Right atrium auricular region (tissue), 2 donors: ENCODE data around the gene POGZ. TPM values are rescaled to one million over a fixed set of nuclear protein-coding genes. Genes with fewer than 3 reads are reported as not detected.

Experiments used
- DNase-seq: peaks from one replicate; pipeline ENCODE4 v3.0.0-alpha.2; 2019; ENCODE audit warnings: low spot score
- H3K27ac ChIP-seq, 2 donors: fragments of 200-600 bp; sonication (generic); 1 replicate in 1 of 2; 2 replicates in 1 of 2; pipeline ENCODE4 v1.5.1; 2016 to 2019
- H3K27me3 ChIP-seq, 2 donors: fragments of 200-600 bp; sonication (generic); one replicate each; pipeline versions ENCODE4 v1.5.1 to v1.6.0; 2017 to 2019
- H3K36me3 ChIP-seq: fragments of 200-600 bp; sonication (generic); one replicate; pipeline ENCODE4 v1.5.1; 2016
- H3K4me1 ChIP-seq, 2 donors: fragments of 200-600 bp; sonication (generic); one replicate each; pipeline versions ENCODE4 v1.5.1 to v1.6.0; 2017 to 2019
- H3K4me3 ChIP-seq, 2 donors: fragments of 200-600 bp; sonication (generic); 1 replicate in 1 of 2; 2 replicates in 1 of 2; pipeline ENCODE4 v1.5.1; 2017 to 2019; ENCODE audit warnings: mild to moderate bottlenecking in 1 of 2, moderate library complexity in 1 of 2
- H3K9me3 ChIP-seq, 2 donors: fragments of 200-600 bp; sonication (generic); one replicate each; pipeline ENCODE4 v1.5.1; 2019
- total RNA-seq, 2 donors: library from RNA; depleted of rRNA; stranded (reverse); fragments of >200 nt; gene quantifications; one replicate each; pipeline ENCODE4 v1.1.0, GENCODE V29; 2016
- TF ChIP-seq, protein P1 (sequence below), 2 donors: fragments of 200-600 bp; sonication (generic); IDR thresholded peaks; one replicate each; pipeline ENCODE4 v1.5.1; 2019; ENCODE audit warnings: antibody characterized with exemption in 2 of 2

POGZ gene
- total RNA-seq, 2 donors from 2014 or later = 21.8 to 29.2 TPM

DNA sequence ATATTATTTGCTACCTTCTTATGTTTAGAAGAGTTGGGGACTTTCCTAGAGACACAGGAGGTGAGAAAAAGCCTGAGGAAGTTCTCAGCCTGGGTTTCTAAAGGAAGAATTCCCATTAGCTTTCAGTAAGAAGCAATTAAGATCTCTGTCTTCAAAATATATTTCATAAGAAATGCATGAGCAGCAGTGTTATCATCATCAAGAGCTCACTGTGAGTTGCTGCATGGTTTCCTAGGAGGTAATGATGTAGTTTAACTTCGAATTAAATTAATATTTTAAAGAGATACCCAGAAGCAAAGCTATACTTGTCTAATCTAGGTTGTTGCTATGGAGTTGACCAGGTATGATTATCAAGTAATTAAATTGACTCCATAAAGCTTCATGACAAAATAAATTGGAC, 5.7 kb upstream of the POGZ start:
- no peak for DNase-seq
- no peaks in the 10 kb centered on the region for H3K9me3 ChIP-seq
- no peaks in the 10 kb centered on the region for H3K36me3 ChIP-seq
- H3K4me3 ChIP-seq = no peak overlapping the region
- no peaks in the 10 kb centered on the region for H3K27me3 ChIP-seq
- H3K27ac ChIP-seq = no peak overlapping the region
- TF ChIP-seq, protein P1, sequence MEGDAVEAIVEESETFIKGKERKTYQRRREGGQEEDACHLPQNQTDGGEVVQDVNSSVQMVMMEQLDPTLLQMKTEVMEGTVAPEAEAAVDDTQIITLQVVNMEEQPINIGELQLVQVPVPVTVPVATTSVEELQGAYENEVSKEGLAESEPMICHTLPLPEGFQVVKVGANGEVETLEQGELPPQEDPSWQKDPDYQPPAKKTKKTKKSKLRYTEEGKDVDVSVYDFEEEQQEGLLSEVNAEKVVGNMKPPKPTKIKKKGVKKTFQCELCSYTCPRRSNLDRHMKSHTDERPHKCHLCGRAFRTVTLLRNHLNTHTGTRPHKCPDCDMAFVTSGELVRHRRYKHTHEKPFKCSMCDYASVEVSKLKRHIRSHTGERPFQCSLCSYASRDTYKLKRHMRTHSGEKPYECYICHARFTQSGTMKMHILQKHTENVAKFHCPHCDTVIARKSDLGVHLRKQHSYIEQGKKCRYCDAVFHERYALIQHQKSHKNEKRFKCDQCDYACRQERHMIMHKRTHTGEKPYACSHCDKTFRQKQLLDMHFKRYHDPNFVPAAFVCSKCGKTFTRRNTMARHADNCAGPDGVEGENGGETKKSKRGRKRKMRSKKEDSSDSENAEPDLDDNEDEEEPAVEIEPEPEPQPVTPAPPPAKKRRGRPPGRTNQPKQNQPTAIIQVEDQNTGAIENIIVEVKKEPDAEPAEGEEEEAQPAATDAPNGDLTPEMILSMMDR (IDR thresholded peaks at IDR 0.05) = no peak
- H3K4me1 ChIP-seq = no peaks in the 10 kb centered on the region

DNA sequence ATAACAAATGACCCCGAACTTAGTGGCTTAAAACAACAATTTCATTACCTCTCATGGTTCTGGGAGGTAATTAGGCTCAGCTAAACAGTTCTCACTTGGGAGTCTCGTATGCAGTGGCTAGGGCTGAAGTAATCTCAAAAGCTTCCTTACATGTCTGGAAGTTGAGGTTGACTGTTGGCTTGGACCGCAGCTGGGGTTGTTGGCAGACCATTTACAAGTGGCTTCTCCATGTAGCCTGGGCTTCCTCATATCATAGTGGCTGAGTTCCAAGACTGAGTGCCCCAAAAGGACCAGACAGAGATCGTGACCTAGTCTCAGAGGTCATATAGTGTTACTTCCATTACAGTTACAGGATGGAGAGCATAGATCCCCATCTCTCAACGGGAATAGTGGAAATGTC, 2.4 kb upstream of the POGZ start:
- H3K27me3 ChIP-seq = no peaks in the 10 kb centered on the region
- no peaks in the 10 kb centered on the region for H3K36me3 ChIP-seq
- H3K9me3 ChIP-seq = no peaks in the 10 kb centered on the region
- no peak overlapping the region for H3K4me3 ChIP-seq
- no peak for DNase-seq
- H3K4me1 ChIP-seq = peaks cover 0 to 12% of the 10 kb centered on the region in 2 donors
- TF ChIP-seq, protein P1 (IDR thresholded peaks at IDR 0.05) = no peak
- H3K27ac ChIP-seq = no peak overlapping the region

GRCh38 chr1:151458802-151459330, 428 bp downstream of the POGZ start:
- Histone ChIP-seq H3K27me3 (no peaks in the 10 kb centered on the region), H3K4me1 (peaks cover 0 to 27% of the 10 kb centered on the region in 2 donors), H3K9me3 (no peaks in the 10 kb centered on the region), H3K4me3 (peak overlapping the region; percentile 81 to 93), H3K36me3 (no peaks in the 10 kb centered on the region), H3K27ac (peak overlapping the region; percentile 97 to 99)
- peak; percentile 62 for DNase-seq
- TF ChIP-seq, protein P1 (IDR thresholded peaks at IDR 0.05) = no peak

GRCh38 chr1:151457911-151458801, 1.1 kb downstream of the POGZ start:
- H3K27me3 ChIP-seq = no peaks in the 10 kb centered on the region
- DNase-seq = peak; percentile 68
- no peaks in the 10 kb centered on the region for H3K36me3 ChIP-seq
- H3K4me1 ChIP-seq = peaks cover 0 to 27% of the 10 kb centered on the region in 2 donors
- H3K9me3 ChIP-seq = no peaks in the 10 kb centered on the region
- TF ChIP-seq, protein P1 (IDR thresholded peaks at IDR 0.05) = no peak
- H3K4me3 ChIP-seq = peak overlapping the region; percentile 61 to 63
- H3K27ac ChIP-seq = peak overlapping the region; percentile 89

- TF ChIP-seq, protein P1 (IDR thresholded peaks at IDR 0.05) = no peak
- no peaks in the 10 kb centered on the region for H3K27me3 ChIP-seq
- H3K36me3 ChIP-seq = no peaks in the 10 kb centered on the region
- peaks cover 0 to 27% of the 10 kb centered on the region in 2 donors for H3K4me1 ChIP-seq
- H3K27ac ChIP-seq = peak overlapping the region in 1 of 2 donors; percentile 89
- H3K9me3 ChIP-seq = no peaks in the 10 kb centered on the region
- no peak for DNase-seq
- H3K4me3 ChIP-seq = no peak overlapping the region
Measured at GRCh38 chr1:151455966-151456365, 3.3 kb downstream of the POGZ start.
